HCT116 (cell line): ENCODE data around the gene SEMA5A. TPM values are rescaled to one million over a fixed set of nuclear protein-coding genes. Genes with fewer than 3 reads are reported as not detected.

ENCODE experiments used
- ATAC-seq: fragments of 200-7000 bp; cut with Tn5 transposase; 2 replicates; pipeline ENCODE4 v1.9.1; 2020; ENCODE audit warnings: mild to moderate bottlenecking, moderate library complexity
- BruUV-seq: library from RNA; stranded (reverse); fragments of 400-500 nt; replicated peaks from 2 replicates; lab custom pipeline; 2021; lab: Mats Ljungman, UMichigan
- CTCF ChIA-PET: fragments of 300-600 bp; sonication (Branson Sonifier 250); formaldehyde crosslinking; loops from one replicate; lab custom pipeline; 2021; ENCODE audit warnings: antibody characterized with exemption; lab: Charles Lee
- POLR2A ChIA-PET: fragments of 300-600, 350-600 bp; sonication (Branson Sonifier 250); formaldehyde crosslinking; loops from one replicate; lab custom pipeline; 2021; ENCODE audit warnings: antibody characterized with exemption; lab: Charles Lee
- RAD21 ChIA-PET, 2 experiments: fragments of 300-600 bp; sonication (Branson Sonifier 250); formaldehyde crosslinking; loops; one replicate each; lab custom pipeline; 2023; ENCODE audit warnings: low total read pairs in 2 of 2; ENCODE audit not compliant: uncharacterized antibody in 2 of 2, unreplicated experiment in 2 of 2, low non-redundant PET in 1 of 2; lab: Charles Lee
- DNase-seq: peaks from one replicate; pipeline ENCODE4 v3.0.0-alpha.2; 2010; ENCODE audit warnings: low read depth, low spot score
- H2AFZ ChIP-seq: fragments of 200-600 bp; shearing (Covaris generic), sonication (generic); 2 replicates; pipeline ENCODE4 v1.6.1; 2017; ENCODE audit warnings: low read depth, mixed run types, mixed read lengths, antibody characterized with exemption, low read length; ENCODE audit not compliant: poor library complexity, severe bottlenecking
- H3K27ac ChIP-seq: 2 replicates; pipeline ENCODE4 v1.5.1; 2012; ENCODE audit warnings: low read depth, low read length
- H3K27me3 ChIP-seq: fragments of 200-600 bp; sonication (generic); 2 replicates; pipeline ENCODE4 v1.6.1; 2016; ENCODE audit warnings: mixed run types, low read length, mixed read lengths; ENCODE audit not compliant: insufficient read depth
- H3K36me3 ChIP-seq, 2 experiments: fragments of 200-500 bp in 1 of 2; fragments of 200-600 bp in 1 of 2; sonication (Bioruptor generic) in 1 of 2; sonication (generic) in 1 of 2; 2 replicates each; pipeline versions ENCODE4 v1.5.1 to v1.6.1; 2014 to 2016; ENCODE audit warnings: low read length in 2 of 2, inconsistent platforms in 1 of 2, mixed read lengths in 1 of 2, mixed run types in 1 of 2; ENCODE audit not compliant: insufficient read depth in 2 of 2, control insufficient read depth in 1 of 2
- H3K4me1 ChIP-seq, 2 experiments: fragments of 200-600 bp in 1 of 2; sonication (generic) in 1 of 2; 2 replicates each; pipeline versions ENCODE4 v1.5.1 to v1.6.1; 2012 to 2017; ENCODE audit warnings: low read length in 2 of 2, inconsistent platforms in 1 of 2, mild to moderate bottlenecking in 1 of 2, mixed read lengths in 1 of 2, mixed run types in 1 of 2, moderate library complexity in 1 of 2; ENCODE audit not compliant: insufficient read depth in 2 of 2, control insufficient read depth in 1 of 2
- H3K4me2 ChIP-seq: fragments of 200-600 bp; sonication (generic); 2 replicates; pipeline ENCODE4 v1.6.1; 2017; ENCODE audit warnings: mixed run types, low read length, mixed read lengths
- H3K4me3 ChIP-seq, 2 experiments: fragments of 200-600 bp in 1 of 2; sonication (generic) in 1 of 2; replicated peaks in 1 of 2; 2 replicates each; pipeline ENCODE4 v1.5.1; 2011 to 2016; ENCODE audit warnings: low read length in 2 of 2, control low read depth in 1 of 2, low read depth in 1 of 2, mild to moderate bottlenecking in 1 of 2, mixed read lengths in 1 of 2, mixed run types in 1 of 2
- H3K79me2 ChIP-seq: fragments of 200-600 bp; sonication (generic); 2 replicates; pipeline ENCODE4 v1.6.1; 2017; ENCODE audit warnings: mild to moderate bottlenecking, mixed run types, low read length, moderate library complexity, mixed read lengths; ENCODE audit not compliant: insufficient read depth
- H3K9ac ChIP-seq: fragments of 200-600 bp; sonication (generic); 2 replicates; pipeline ENCODE4 v1.6.1; 2016; ENCODE audit warnings: low read length, mixed read lengths
- H3K9me2 ChIP-seq: fragments of 200-600 bp; sonication (generic), shearing (Covaris generic); 2 replicates; pipeline ENCODE4 v1.6.1; 2017; ENCODE audit warnings: mixed run types, mild to moderate bottlenecking, moderate library complexity; ENCODE audit not compliant: insufficient read depth
- H3K9me3 ChIP-seq, 2 experiments: fragments of 200-500 bp in 1 of 2; fragments of 200-600 bp in 1 of 2; sonication (Bioruptor generic) in 1 of 2; sonication (generic) in 1 of 2; 2 replicates each; pipeline ENCODE4 v1.6.1; 2014 to 2017; ENCODE audit warnings: low read length in 2 of 2, mixed read lengths in 2 of 2, inconsistent platforms in 1 of 2, low read depth in 1 of 2, mild to moderate bottlenecking in 1 of 2, mixed run types in 1 of 2, moderate library complexity in 1 of 2; ENCODE audit not compliant: control insufficient read depth in 1 of 2, insufficient read depth in 1 of 2
- H4K20me1 ChIP-seq: fragments of 200-600 bp; sonication (generic), shearing (Covaris generic); 2 replicates; pipeline ENCODE4 v1.6.1; 2017; ENCODE audit warnings: mixed run types, mild to moderate bottlenecking, moderate library complexity; ENCODE audit not compliant: insufficient read depth
- FOSL1 ChIP-seq: IDR thresholded peaks from 2 replicates; pipeline ENCODE4 v1.6.1; 2012; ENCODE audit warnings: low read depth
- SRF ChIP-seq: IDR thresholded peaks from 2 replicates; pipeline ENCODE4 v1.6.1; 2012; ENCODE audit warnings: low read depth
- YY1 ChIP-seq: IDR thresholded peaks from 2 replicates; pipeline ENCODE4 v1.6.1; 2011; ENCODE audit warnings: low read length, low read depth, moderate library complexity, mild to moderate bottlenecking; ENCODE audit not compliant: insufficient replicate concordance; ENCODE audit errors: extremely low read depth
- ZFX ChIP-seq: fragments of 450-650 bp; IDR thresholded peaks from 2 replicates; pipeline ENCODE4 v1.6.1; 2017
- ZNF274 ChIP-seq: fragments of 200-500 bp; sonication (Bioruptor generic); IDR thresholded peaks from 2 replicates; pipeline ENCODE4 v1.6.1; 2014; ENCODE audit warnings: mild to moderate bottlenecking, low read depth, low read length, inconsistent platforms
- intact Hi-C: fragments of 100-400 bp; cut with micrococcal nuclease; formaldehyde crosslinking; loops from 2 replicates; pipeline ENCODE4 v1.10.0; 2022
- total RNA-seq: library from RNA; stranded (reverse); gene quantifications from one replicate; pipeline ENCODE4 v1.2.1, GENCODE V29; 2021; ENCODE audit not compliant: unreplicated experiment
- TF ChIP-seq, protein P1 (sequence below): IDR thresholded peaks from 2 replicates; pipeline ENCODE4 v1.6.1; 2012
- TF ChIP-seq, protein P2 (sequence below), 3 experiments: fragments of 200-600 bp in 1 of 3; sonication (generic) in 1 of 3; IDR thresholded peaks in 2 of 3; conservative IDR thresholded peaks in 1 of 3; 2 replicates each; pipeline ENCODE4 v1.5.1; 2012 to 2017; ENCODE audit warnings: low read depth in 2 of 3, low read length in 2 of 3, antibody characterized with exemption in 1 of 3, borderline replicate concordance in 1 of 3, control low read depth in 1 of 3, mild to moderate bottlenecking in 1 of 3, mixed read lengths in 1 of 3, mixed run types in 1 of 3, moderate library complexity in 1 of 3; ENCODE audit not compliant: insufficient read depth in 1 of 3

The SEMA5A gene
- total RNA-seq, 1 experiment from 2014 or later = 0.02 TPM

DNA sequence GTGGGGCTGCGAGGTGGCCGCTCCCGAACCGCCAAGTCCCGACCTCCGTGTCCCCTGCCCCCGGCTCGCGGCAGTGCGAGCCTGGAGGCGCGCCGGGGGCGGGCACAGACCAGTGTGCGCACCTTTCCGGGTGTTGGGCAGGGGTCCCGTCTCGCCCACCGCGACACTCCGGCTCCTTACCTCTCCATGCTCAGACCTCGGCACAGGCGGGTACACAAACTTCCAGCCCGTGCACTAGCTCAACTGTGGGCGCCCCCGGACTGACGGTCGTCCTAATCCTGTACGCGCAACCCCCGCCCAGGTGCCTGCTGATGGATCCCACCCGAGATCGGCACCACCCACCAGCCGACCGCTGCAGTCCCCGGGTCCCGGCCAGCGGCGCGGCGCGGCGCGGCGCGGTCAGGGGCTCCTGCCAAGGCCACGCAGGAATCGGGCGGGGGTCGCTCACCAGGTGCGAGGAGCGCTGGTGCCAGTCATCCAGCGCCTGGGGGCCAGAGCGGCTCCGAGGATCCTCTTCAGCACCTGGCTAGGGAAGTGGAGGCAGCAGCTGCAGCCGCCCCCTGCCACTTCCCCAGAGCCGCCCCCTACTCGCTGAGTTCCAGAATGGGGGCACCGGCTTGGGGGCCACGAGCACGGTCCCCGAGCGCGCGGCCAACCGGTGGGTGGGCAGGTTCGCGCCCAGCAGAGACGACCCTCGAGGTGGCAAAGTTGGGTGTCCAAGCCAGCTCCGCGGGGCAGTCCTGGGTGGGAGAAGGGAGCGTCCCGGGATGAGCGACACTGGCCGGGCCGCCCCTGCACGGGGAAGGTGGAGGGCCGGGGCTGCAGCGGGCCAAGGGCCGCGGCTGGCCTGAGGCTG, 511 bp downstream of the SEMA5A start:
- ATAC-seq = no peak
- POLR2A ChIA-PET = no interaction called here
- H3K9me3 ChIP-seq = peaks cover 0 to 4% of the 10 kb centered on the region in 2 experiments; a peak in 1 of 4 replicates
- H3K36me3 ChIP-seq = no peaks in the 10 kb centered on the region
- TF ChIP-seq, protein P1, sequence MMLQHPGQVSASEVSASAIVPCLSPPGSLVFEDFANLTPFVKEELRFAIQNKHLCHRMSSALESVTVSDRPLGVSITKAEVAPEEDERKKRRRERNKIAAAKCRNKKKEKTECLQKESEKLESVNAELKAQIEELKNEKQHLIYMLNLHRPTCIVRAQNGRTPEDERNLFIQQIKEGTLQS = no peak
- TF ChIP-seq, protein P2, sequence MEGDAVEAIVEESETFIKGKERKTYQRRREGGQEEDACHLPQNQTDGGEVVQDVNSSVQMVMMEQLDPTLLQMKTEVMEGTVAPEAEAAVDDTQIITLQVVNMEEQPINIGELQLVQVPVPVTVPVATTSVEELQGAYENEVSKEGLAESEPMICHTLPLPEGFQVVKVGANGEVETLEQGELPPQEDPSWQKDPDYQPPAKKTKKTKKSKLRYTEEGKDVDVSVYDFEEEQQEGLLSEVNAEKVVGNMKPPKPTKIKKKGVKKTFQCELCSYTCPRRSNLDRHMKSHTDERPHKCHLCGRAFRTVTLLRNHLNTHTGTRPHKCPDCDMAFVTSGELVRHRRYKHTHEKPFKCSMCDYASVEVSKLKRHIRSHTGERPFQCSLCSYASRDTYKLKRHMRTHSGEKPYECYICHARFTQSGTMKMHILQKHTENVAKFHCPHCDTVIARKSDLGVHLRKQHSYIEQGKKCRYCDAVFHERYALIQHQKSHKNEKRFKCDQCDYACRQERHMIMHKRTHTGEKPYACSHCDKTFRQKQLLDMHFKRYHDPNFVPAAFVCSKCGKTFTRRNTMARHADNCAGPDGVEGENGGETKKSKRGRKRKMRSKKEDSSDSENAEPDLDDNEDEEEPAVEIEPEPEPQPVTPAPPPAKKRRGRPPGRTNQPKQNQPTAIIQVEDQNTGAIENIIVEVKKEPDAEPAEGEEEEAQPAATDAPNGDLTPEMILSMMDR (IDR thresholded peaks at IDR 0.05 in 2 of 3, conservative IDR thresholded peaks at IDR 0.05 in 1 of 3; ENCODE audit: borderline replicate concordance in 1 of 3, insufficient read depth in 1 of 3, low read depth in 2 of 3, low read length in 2 of 3) = no peak
- TF ChIP-seq ZFX = no peak
- TF ChIP-seq FOSL1 = no peak
- H2AFZ ChIP-seq = no peak overlapping the region
- no peaks in the 10 kb centered on the region for H3K27me3 ChIP-seq
- H4K20me1 ChIP-seq = no peaks in the 10 kb centered on the region
- H3K4me1 ChIP-seq = no peaks in the 10 kb centered on the region
- intact Hi-C loops = no loop called here
- no peak overlapping the region for H3K9ac ChIP-seq
- CTCF ChIA-PET = no interaction called here
- no TSS peak for BruUV-seq
- H3K9me2 ChIP-seq = no peaks in the 10 kb centered on the region
- no peak for DNase-seq
- H3K4me3 ChIP-seq = no peak overlapping the region
- no peaks in the 10 kb centered on the region for H3K79me2 ChIP-seq
- RAD21 ChIA-PET = no interaction called here
- H3K4me2 ChIP-seq = no peak overlapping the region
- H3K27ac ChIP-seq = no peak overlapping the region

DNA sequence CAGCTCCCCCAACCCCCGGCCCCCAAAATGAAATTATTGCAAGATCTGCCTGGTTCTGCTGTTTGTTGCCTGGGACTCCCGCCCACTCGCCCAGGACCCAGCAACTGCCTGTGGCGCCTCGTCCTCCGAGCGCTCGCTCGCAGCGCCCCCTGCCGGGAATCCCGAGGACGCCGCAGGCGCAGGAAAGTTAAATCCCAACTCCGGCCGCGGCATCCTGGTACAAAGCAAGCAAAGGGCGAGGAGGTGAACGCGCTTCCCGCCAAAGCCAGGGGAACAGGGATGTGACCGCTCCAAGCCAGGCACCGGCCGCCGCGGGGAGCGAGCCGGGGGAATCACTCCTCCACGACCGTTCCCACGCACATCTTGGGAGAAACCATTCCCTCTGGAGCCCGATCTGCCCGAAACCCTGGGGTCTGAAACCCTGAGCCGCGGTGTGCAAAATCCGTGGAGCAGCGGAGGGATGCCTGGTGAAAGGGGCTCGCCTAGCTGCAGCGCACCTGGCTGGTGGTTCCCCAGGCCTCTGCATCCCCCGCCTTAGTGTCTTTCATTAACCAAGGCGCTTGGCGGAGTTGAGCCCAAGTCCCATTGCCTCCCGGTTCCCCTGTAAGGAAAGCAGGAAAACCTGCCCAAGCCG, 1.3 kb downstream of the SEMA5A start:
- TF ChIP-seq YY1 = no peak
- TF ChIP-seq, protein P2 (IDR thresholded peaks at IDR 0.05 in 2 of 3, conservative IDR thresholded peaks at IDR 0.05 in 1 of 3; ENCODE audit: borderline replicate concordance in 1 of 3, insufficient read depth in 1 of 3, low read depth in 2 of 3, low read length in 2 of 3) = peak in 2 of 3 experiments; percentile 23 to 28; a peak in 2 of 6 replicates
- no peak for TF ChIP-seq SRF
- TF ChIP-seq ZNF274 = no peak
- H3K9me3 ChIP-seq = peaks cover 0 to 4% of the 10 kb centered on the region in 2 experiments; a peak in 1 of 4 replicates
- H3K9ac ChIP-seq = no peak overlapping the region
- ATAC-seq (no peak), DNase-seq (no peak)
- ChIA-PET RAD21 (no interaction called here), POLR2A (no interaction called here), CTCF (no interaction called here)
- no peaks in the 10 kb centered on the region for H3K9me2 ChIP-seq
- BruUV-seq = no TSS peak
- no peak overlapping the region for H3K4me2 ChIP-seq
- H4K20me1 ChIP-seq = no peaks in the 10 kb centered on the region
- H3K27me3 ChIP-seq = no peaks in the 10 kb centered on the region
- intact Hi-C loops = no loop called here
- no peak overlapping the region for H3K4me3 ChIP-seq
- no peaks in the 10 kb centered on the region for H3K36me3 ChIP-seq
- no peak overlapping the region for H3K27ac ChIP-seq
- H3K4me1 ChIP-seq = no peaks in the 10 kb centered on the region
- H2AFZ ChIP-seq = no peak overlapping the region
- H3K79me2 ChIP-seq = no peaks in the 10 kb centered on the region
